Endothelial cell of umbilical vein (primary cell): ENCODE measurements around the gene COL15A1. TPM values are rescaled to one million over a fixed set of nuclear protein-coding genes. Genes with fewer than 3 reads are reported as not detected.

ENCODE experiments used
- BruUV-seq: library from RNA; stranded (reverse); fragments of 400-500 nt; replicated peaks from 2 replicates; lab custom pipeline; 2021; lab: Mats Ljungman, UMichigan
- CTCF ChIA-PET: fragments of 300-600, 350-600 bp; sonication (Branson Sonifier 250); formaldehyde crosslinking; loops from one replicate; lab custom pipeline; 2021; ENCODE audit warnings: antibody characterized with exemption, inconsistent platforms; lab: Charles Lee
- POLR2A ChIA-PET: fragments of 300-600, 350-600 bp; sonication (Branson Sonifier 250); formaldehyde crosslinking; loops from one replicate; lab custom pipeline; 2021; ENCODE audit warnings: antibody characterized with exemption, inconsistent platforms; lab: Charles Lee
- DNase-seq: peaks from one replicate; pipeline ENCODE4 v3.0.0-alpha.2; 2011; ENCODE audit warnings: low read depth, low spot score
- FAIRE-seq: peaks from 2 replicates; lab custom pipeline; 2011; peaks lifted over from hg19 to GRCh38; lab: Jason Lieb, UNC
- H2AFZ ChIP-seq: 2 replicates; pipeline ENCODE4 v1.6.0; 2012; ENCODE audit warnings: low read depth, low read length, control low read depth, inconsistent platforms
- H3K27ac ChIP-seq: 2 replicates; pipeline ENCODE4 v1.5.1; 2011; ENCODE audit warnings: low read depth, mild to moderate bottlenecking, control low read depth, low read length, moderate library complexity; ENCODE audit not compliant: insufficient read depth
- H3K27me3 ChIP-seq, 2 experiments: 2 replicates each; pipeline versions ENCODE4 v1.6.0 to v1.6.1; 2011; ENCODE audit warnings: low read length in 2 of 2, mixed read lengths in 1 of 2; ENCODE audit not compliant: control insufficient read depth in 2 of 2, insufficient read depth in 2 of 2
- H3K36me3 ChIP-seq, 2 experiments: 2 replicates in 1 of 2; 3 replicates in 1 of 2; pipeline ENCODE4 v1.5.1; 2011; ENCODE audit warnings: low read length in 2 of 2, mild to moderate bottlenecking in 1 of 2, moderate library complexity in 1 of 2; ENCODE audit not compliant: control insufficient read depth in 2 of 2, insufficient read depth in 2 of 2; ENCODE audit errors: extremely low read depth in 1 of 2
- H3K4me1 ChIP-seq: 3 replicates; pipeline ENCODE4 v1.5.1; 2011; ENCODE audit warnings: mild to moderate bottlenecking, low read length; ENCODE audit not compliant: control insufficient read depth, insufficient read depth; ENCODE audit errors: extremely low read depth
- H3K4me2 ChIP-seq: 2 replicates; pipeline ENCODE4 v1.6.1; 2011; ENCODE audit warnings: low read length, control low read depth, mixed read lengths; ENCODE audit not compliant: insufficient read depth
- H3K4me3 ChIP-seq, 3 experiments: fragments of 200-600 bp in 1 of 3; sonication (generic), shearing (Covaris generic) in 1 of 3; replicated peaks in 1 of 3; 2 replicates each; pipeline ENCODE4 v1.5.1; 2011 to 2016; ENCODE audit warnings: control low read depth in 3 of 3, low read length in 3 of 3, mild to moderate bottlenecking in 2 of 3, inconsistent platforms in 1 of 3, low read depth in 1 of 3, moderate library complexity in 1 of 3; ENCODE audit not compliant: insufficient read depth in 1 of 3
- H3K79me2 ChIP-seq: 2 replicates; pipeline ENCODE4 v1.6.0; 2012; ENCODE audit warnings: low read length, inconsistent platforms; ENCODE audit not compliant: control insufficient read depth, insufficient read depth
- H3K9ac ChIP-seq: replicated peaks from 2 replicates; pipeline ENCODE3; 2011; ENCODE audit warnings: low read length, control low read depth; ENCODE audit not compliant: insufficient read depth; ENCODE audit errors: extremely low read depth
- H3K9me1 ChIP-seq: replicated peaks from 3 replicates; pipeline ENCODE4 v1.6.0; 2011; ENCODE audit warnings: mild to moderate bottlenecking, low read length; ENCODE audit not compliant: control insufficient read depth, insufficient read depth; ENCODE audit errors: extremely low read depth
- H3K9me3 ChIP-seq: replicated peaks from 2 replicates; pipeline ENCODE4 v1.5.1; 2012; ENCODE audit warnings: low read length, inconsistent platforms; ENCODE audit not compliant: control insufficient read depth, insufficient read depth
- H4K20me1 ChIP-seq: replicated peaks from 2 replicates; pipeline ENCODE3; 2011; ENCODE audit warnings: mild to moderate bottlenecking, low read length; ENCODE audit not compliant: control insufficient read depth, insufficient read depth; ENCODE audit errors: extremely low read depth
- CTCF ChIP-seq, 2 donors: IDR thresholded peaks; 1 replicate in 1 of 2; 2 replicates in 1 of 2; pipeline ENCODE4 v1.5.1; 2011; ENCODE audit warnings: low read length in 2 of 2, mild to moderate bottlenecking in 2 of 2, moderate library complexity in 2 of 2, control low read depth in 1 of 2, inconsistent platforms in 1 of 2, low read depth in 1 of 2; ENCODE audit not compliant: insufficient read depth in 1 of 2; ENCODE audit errors: extremely low read depth in 1 of 2
- FOS ChIP-seq: IDR thresholded peaks from 2 replicates; pipeline ENCODE4 v1.6.1; 2011; ENCODE audit warnings: mild to moderate bottlenecking, low read length, moderate library complexity, borderline replicate concordance; ENCODE audit not compliant: insufficient read depth
- GATA2 ChIP-seq: IDR thresholded peaks from 2 replicates; pipeline ENCODE4 v1.7.0; 2011; ENCODE audit warnings: low read depth, mild to moderate bottlenecking, moderate library complexity, mixed read lengths, low read length; ENCODE audit not compliant: insufficient read length, insufficient read depth
- JUN ChIP-seq: IDR thresholded peaks from 2 replicates; pipeline ENCODE4 v1.6.1; 2011; ENCODE audit warnings: borderline replicate concordance, low read depth; ENCODE audit not compliant: insufficient read length, insufficient read depth
- MAX ChIP-seq: IDR thresholded peaks from 2 replicates; pipeline ENCODE4 v1.6.1; 2011; ENCODE audit not compliant: insufficient read depth, insufficient read length
- MYC ChIP-seq: IDR thresholded peaks from one replicate; pipeline ENCODE4 v1.6.1; 2011; ENCODE audit warnings: mild to moderate bottlenecking, low read depth, low read length
- POLR2A ChIP-seq: IDR thresholded peaks from 2 replicates; pipeline ENCODE4 v1.6.1; 2012; ENCODE audit warnings: low read depth, mild to moderate bottlenecking, control low read depth, low read length
- POLR2AphosphoS5 ChIP-seq: IDR thresholded peaks from 2 replicates; pipeline ENCODE4 v1.6.1; 2012; ENCODE audit warnings: low read depth, mild to moderate bottlenecking, control low read depth, low read length, moderate library complexity; ENCODE audit not compliant: insufficient read depth
- dilution Hi-C: fragments of 300-500 bp; cut with MboI; formaldehyde crosslinking; loops from one replicate; pipeline ENCODE4 v1.15.0; 2019; ENCODE audit warnings: low sequenced_read_pairs; ENCODE audit not compliant: extremely low pct_ligation_motif_present
- intact Hi-C: fragments of 100-400 bp; cut with micrococcal nuclease; formaldehyde crosslinking; loops from one replicate; pipeline ENCODE4 v1.10.0; 2022
- polyA plus RNA-seq, 4 experiments: library from polyadenylated mRNA; depleted of rRNA in 3 of 4; stranded (reverse) in 3 of 4; unstranded in 1 of 4; fragments of >200 nt; gene quantifications; 2 replicates each; pipeline versions ENCODE4 v1.2.1 to v1.2.3, GENCODE V29; 2011 to 2012; ENCODE audit warnings: missing spikeins in 1 of 4
- total RNA-seq: library from RNA; stranded (reverse); gene quantifications from 2 replicates; pipeline ENCODE4 v1.2.3, GENCODE V29; 2021

Gene COL15A1
- total and polyA plus RNA-seq, 2 donors (not counting 3 experiments of a cell fraction or from before 2014, with no cell fraction given) = not detected

GRCh38 chr9:98933890-98934289, 9.8 kb upstream of the COL15A1 start:
- H4K20me1 ChIP-seq = no peaks in the 10 kb centered on the region
- no peak overlapping the region for H2AFZ ChIP-seq
- intact Hi-C loops (no loop called here), dilution Hi-C loops (no loop called here)
- no peak for FAIRE-seq
- CTCF ChIA-PET = no interaction called here
- H3K4me3 ChIP-seq = no peak overlapping the region
- H3K9me3 ChIP-seq = no peaks in the 10 kb centered on the region
- no peak overlapping the region for H3K27ac ChIP-seq
- TF ChIP-seq FOS (no peak), JUN (no peak), CTCF (IDR thresholded peaks at IDR 0.05; ENCODE audit: extremely low read depth in 1 of 2, insufficient read depth in 1 of 2, low read depth in 1 of 2, low read length in 2 of 2) (no peak), GATA2 (no peak), POLR2AphosphoS5 (no peak), MAX (no peak), POLR2A (no peak), MYC (no peak)
- no peaks in the 10 kb centered on the region for H3K9me1 ChIP-seq
- no TSS peak for BruUV-seq
- DNase-seq = no peak
- H3K4me2 ChIP-seq = no peak overlapping the region
- no peaks in the 10 kb centered on the region for H3K36me3 ChIP-seq
- H3K27me3 ChIP-seq = no peaks in the 10 kb centered on the region
- H3K9ac ChIP-seq = no peak overlapping the region
- POLR2A ChIA-PET = no interaction called here
- H3K79me2 ChIP-seq = no peaks in the 10 kb centered on the region
- H3K4me1 ChIP-seq = no peaks in the 10 kb centered on the region
